Gastroesophageal sphincter (tissue), 3 donors: ENCODE results near the gene FBXL20.

Experiments
- EP300 ChIP-seq: sonication (generic); formaldehyde crosslinking; IDR thresholded peaks from one replicate; pipeline ENCODE4 v1.6.1; 2017; ENCODE audit warnings: antibody characterized with exemption, mild to moderate bottlenecking
- POLR2A ChIP-seq, 2 donors: fragments of 450-650 bp; IDR thresholded peaks; one replicate each; pipeline ENCODE4 v1.6.1; 2017; ENCODE audit warnings: antibody characterized with exemption in 2 of 2, mild to moderate bottlenecking in 2 of 2, moderate library complexity in 1 of 2
- TF ChIP-seq, protein P1 (sequence below), 4 experiments: fragments of 200-600 bp in 2 of 4; fragments of 450-650 bp in 2 of 4; sonication (generic) in 1 of 4; IDR thresholded peaks; one replicate each; pipeline ENCODE4 v1.5.1; 2017 to 2019; ENCODE audit warnings: antibody characterized with exemption in 4 of 4, mild to moderate bottlenecking in 2 of 4, moderate library complexity in 2 of 4

DNA sequence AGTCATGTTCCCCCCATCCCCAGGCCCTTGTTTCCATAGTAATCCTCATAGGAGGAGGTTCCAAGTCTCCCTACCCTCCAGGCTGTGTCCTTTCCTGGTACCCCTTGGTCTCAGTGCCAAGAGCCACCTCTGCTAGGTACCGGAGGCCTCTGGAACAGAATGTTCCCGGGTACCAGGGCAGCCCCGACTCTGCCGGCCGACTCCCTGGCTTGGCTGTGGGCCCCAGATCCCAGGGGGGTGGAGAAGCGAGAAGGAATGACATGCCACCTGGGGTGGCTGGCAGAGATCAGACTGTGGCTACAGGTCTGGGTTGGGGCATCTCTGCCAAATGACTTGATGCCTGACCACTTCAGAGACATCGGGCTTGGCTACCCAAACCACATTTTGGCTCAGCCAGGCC is 179.3 kb downstream of the FBXL20 start:
- TF ChIP-seq EP300: no peak
- TF ChIP-seq, protein P1, sequence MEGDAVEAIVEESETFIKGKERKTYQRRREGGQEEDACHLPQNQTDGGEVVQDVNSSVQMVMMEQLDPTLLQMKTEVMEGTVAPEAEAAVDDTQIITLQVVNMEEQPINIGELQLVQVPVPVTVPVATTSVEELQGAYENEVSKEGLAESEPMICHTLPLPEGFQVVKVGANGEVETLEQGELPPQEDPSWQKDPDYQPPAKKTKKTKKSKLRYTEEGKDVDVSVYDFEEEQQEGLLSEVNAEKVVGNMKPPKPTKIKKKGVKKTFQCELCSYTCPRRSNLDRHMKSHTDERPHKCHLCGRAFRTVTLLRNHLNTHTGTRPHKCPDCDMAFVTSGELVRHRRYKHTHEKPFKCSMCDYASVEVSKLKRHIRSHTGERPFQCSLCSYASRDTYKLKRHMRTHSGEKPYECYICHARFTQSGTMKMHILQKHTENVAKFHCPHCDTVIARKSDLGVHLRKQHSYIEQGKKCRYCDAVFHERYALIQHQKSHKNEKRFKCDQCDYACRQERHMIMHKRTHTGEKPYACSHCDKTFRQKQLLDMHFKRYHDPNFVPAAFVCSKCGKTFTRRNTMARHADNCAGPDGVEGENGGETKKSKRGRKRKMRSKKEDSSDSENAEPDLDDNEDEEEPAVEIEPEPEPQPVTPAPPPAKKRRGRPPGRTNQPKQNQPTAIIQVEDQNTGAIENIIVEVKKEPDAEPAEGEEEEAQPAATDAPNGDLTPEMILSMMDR (IDR thresholded peaks at IDR 0.05): no peak
- TF ChIP-seq POLR2A (IDR thresholded peaks at IDR 0.05): no peak
